ENCODE results near the gene CBX3.

- TF ChIP-seq CTCF (conservative IDR thresholded peaks at IDR 0.05 in 1 of 2, IDR thresholded peaks at IDR 0.05 in 1 of 2; ENCODE audit: low read depth in 1 of 2, low read length in 2 of 2) (no peak), EZH2 (IDR thresholded peaks at IDR 0.05; ENCODE audit: low read length, missing control alignments) (no peak)
These were observed 5.5 kb upstream of the CBX3 start for GRCh38 chr7:26195867-26196657.

Data from fibroblast of lung (primary cell).